Measurements from ENCODE around the gene YARS2.

DNA sequence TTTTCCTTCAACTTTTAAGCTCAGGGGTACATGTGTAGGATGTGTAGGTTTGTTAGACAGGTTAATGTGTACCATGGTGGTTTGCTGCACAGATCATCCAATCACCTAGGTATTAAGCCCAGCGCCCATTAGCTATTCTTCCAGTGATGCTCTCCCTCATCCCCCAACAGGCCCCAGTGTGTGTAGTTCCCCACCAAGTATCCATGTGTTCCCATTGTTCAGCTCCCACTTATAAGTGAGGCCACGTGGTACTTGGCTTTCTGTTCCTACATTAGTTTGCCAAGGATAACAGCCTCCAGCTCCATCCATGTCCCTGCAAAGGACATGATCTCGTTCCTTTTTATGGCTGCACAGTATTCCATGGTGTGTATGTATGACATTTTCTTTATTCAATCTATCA, 48.6 kb upstream of the YARS2 start:
- TF ChIP-seq, protein P1, sequence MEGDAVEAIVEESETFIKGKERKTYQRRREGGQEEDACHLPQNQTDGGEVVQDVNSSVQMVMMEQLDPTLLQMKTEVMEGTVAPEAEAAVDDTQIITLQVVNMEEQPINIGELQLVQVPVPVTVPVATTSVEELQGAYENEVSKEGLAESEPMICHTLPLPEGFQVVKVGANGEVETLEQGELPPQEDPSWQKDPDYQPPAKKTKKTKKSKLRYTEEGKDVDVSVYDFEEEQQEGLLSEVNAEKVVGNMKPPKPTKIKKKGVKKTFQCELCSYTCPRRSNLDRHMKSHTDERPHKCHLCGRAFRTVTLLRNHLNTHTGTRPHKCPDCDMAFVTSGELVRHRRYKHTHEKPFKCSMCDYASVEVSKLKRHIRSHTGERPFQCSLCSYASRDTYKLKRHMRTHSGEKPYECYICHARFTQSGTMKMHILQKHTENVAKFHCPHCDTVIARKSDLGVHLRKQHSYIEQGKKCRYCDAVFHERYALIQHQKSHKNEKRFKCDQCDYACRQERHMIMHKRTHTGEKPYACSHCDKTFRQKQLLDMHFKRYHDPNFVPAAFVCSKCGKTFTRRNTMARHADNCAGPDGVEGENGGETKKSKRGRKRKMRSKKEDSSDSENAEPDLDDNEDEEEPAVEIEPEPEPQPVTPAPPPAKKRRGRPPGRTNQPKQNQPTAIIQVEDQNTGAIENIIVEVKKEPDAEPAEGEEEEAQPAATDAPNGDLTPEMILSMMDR (IDR thresholded peaks at IDR 0.05), result no peak
- no peak for TF ChIP-seq POLR2A (IDR thresholded peaks at IDR 0.05)

All from adrenal gland (tissue), 5 donors.